ENCODE measurements around the gene FCHSD2. TPM values are rescaled to one million over a fixed set of nuclear protein-coding genes. Genes with fewer than 3 reads are reported as not detected.
"Not testable (repeated sequence)": the region's sequence is repeated elsewhere in the genome, so short reads cannot be mapped to it uniquely, and the experiment has no call there.

Gene FCHSD2
- total RNA-seq, 1 experiment from 2014 or later = 5.7 TPM

- Histone ChIP-seq H3K4me3 (no peak overlapping the region), H3K4me1 (replicated peaks) (no peaks in the 10 kb centered on the region), H3K9me3 (replicated peaks) (no peaks in the 10 kb centered on the region), H3K27ac (no peak overlapping the region), H3K36me3 (no peaks in the 10 kb centered on the region), H3K27me3 (replicated peaks) (no peaks in the 10 kb centered on the region)
- DNase-seq (ENCODE audit: low read depth in 1 of 2, low spot score in 2 of 2) = no peak
These were observed 214.7 kb downstream of the FCHSD2 start for GRCh38 chr11:72927380-72927779.

GRCh38 chr11:72926076-72926475, 216.0 kb downstream of the FCHSD2 start:
- Histone ChIP-seq H3K9me3 (replicated peaks) (no peaks in the 10 kb centered on the region), H3K27me3 (replicated peaks) (no peaks in the 10 kb centered on the region), H3K4me3 (no peak overlapping the region), H3K36me3 (peaks cover 3% of the 10 kb centered on the region; the same call in 1 of the 2 replicates), H3K4me1 (replicated peaks) (no peaks in the 10 kb centered on the region), H3K27ac (no peak overlapping the region)
- DNase-seq (ENCODE audit: low read depth in 1 of 2, low spot score in 2 of 2) = no peak

GRCh38 chr11:72925656-72926055, 216.5 kb downstream of the FCHSD2 start:
- Histone ChIP-seq H3K4me1 (replicated peaks) (no peaks in the 10 kb centered on the region), H3K27ac (no peak overlapping the region), H3K27me3 (replicated peaks) (no peaks in the 10 kb centered on the region), H3K4me3 (no peak overlapping the region), H3K36me3 (peaks cover 3% of the 10 kb centered on the region; the same call in 1 of the 2 replicates), H3K9me3 (replicated peaks) (no peaks in the 10 kb centered on the region)
- DNase-seq (ENCODE audit: low read depth in 1 of 2, low spot score in 2 of 2) = no peak

GRCh38 chr11:72924568-72925190, 217.4 kb downstream of the FCHSD2 start:
- no peaks in the 10 kb centered on the region for H3K27me3 ChIP-seq (replicated peaks)
- peak in 1 of 2 experiments; percentile 4 for DNase-seq (ENCODE audit: low read depth in 1 of 2, low spot score in 2 of 2)
- no peak overlapping the region for H3K27ac ChIP-seq
- H3K4me1 ChIP-seq (replicated peaks) = no peaks in the 10 kb centered on the region
- no peaks in the 10 kb centered on the region for H3K9me3 ChIP-seq (replicated peaks)
- H3K4me3 ChIP-seq = no peak overlapping the region
- H3K36me3 ChIP-seq = peaks cover 3% of the 10 kb centered on the region; the same call in 1 of the 2 replicates

- Histone ChIP-seq H3K27me3 (replicated peaks) (no peaks in the 10 kb centered on the region), H3K4me3 (no peak overlapping the region), H3K36me3 (peaks cover 3% of the 10 kb centered on the region; the same call in 1 of the 2 replicates), H3K4me1 (replicated peaks) (no peaks in the 10 kb centered on the region), H3K27ac (no peak overlapping the region), H3K9me3 (replicated peaks) (no peaks in the 10 kb centered on the region)
- no peak for DNase-seq (ENCODE audit: low read depth in 1 of 2, low spot score in 2 of 2)
These were observed 220.9 kb downstream of the FCHSD2 start for GRCh38 chr11:72921028-72921716.

GRCh38 chr11:72920001-72920400, 222.1 kb downstream of the FCHSD2 start:
- Histone ChIP-seq H3K9me3 (replicated peaks) (no peaks in the 10 kb centered on the region), H3K4me3 (no peak overlapping the region), H3K36me3 (peaks cover 3% of the 10 kb centered on the region; the same call in 1 of the 2 replicates), H3K4me1 (replicated peaks) (no peaks in the 10 kb centered on the region), H3K27ac (no peak overlapping the region), H3K27me3 (replicated peaks) (no peaks in the 10 kb centered on the region)
- no peak for DNase-seq (ENCODE audit: low read depth in 1 of 2, low spot score in 2 of 2)

GRCh38 chr11:72918851-72919250, 223.3 kb downstream of the FCHSD2 start:
- no peaks in the 10 kb centered on the region for H3K27me3 ChIP-seq (replicated peaks)
- H3K36me3 ChIP-seq = peaks cover 3% of the 10 kb centered on the region; the same call in 1 of the 2 replicates
- no peaks in the 10 kb centered on the region for H3K9me3 ChIP-seq (replicated peaks)
- no peaks in the 10 kb centered on the region for H3K4me1 ChIP-seq (replicated peaks)
- no peak overlapping the region for H3K27ac ChIP-seq
- no peak overlapping the region for H3K4me3 ChIP-seq
- DNase-seq (ENCODE audit: low read depth in 1 of 2, low spot score in 2 of 2) = no peak

- Histone ChIP-seq H3K4me3 (no peak overlapping the region), H3K4me1 (replicated peaks) (no peaks in the 10 kb centered on the region), H3K27me3 (replicated peaks) (no peaks in the 10 kb centered on the region), H3K27ac (no peak overlapping the region), H3K9me3 (replicated peaks) (0 out of 2 replicates have a peak, but pooled peaks cover 3% of the 10 kb centered on the region), H3K36me3 (no peaks in the 10 kb centered on the region)
- no peak for DNase-seq (ENCODE audit: low read depth in 1 of 2, low spot score in 2 of 2)
These were observed 229.9 kb downstream of the FCHSD2 start for GRCh38 chr11:72912253-72912652.

- H3K27ac ChIP-seq; DNase-seq (ENCODE audit: low read depth in 1 of 2, low spot score in 2 of 2); H3K4me3 ChIP-seq; H3K4me1 ChIP-seq (replicated peaks); H3K27me3 ChIP-seq (replicated peaks); H3K9me3 ChIP-seq (replicated peaks); H3K36me3 ChIP-seq: not testable (repeated sequence)
These were observed 232.3 kb downstream of the FCHSD2 start for GRCh38 chr11:72909558-72910388.

GRCh38 chr11:72908032-72908676, 234.0 kb downstream of the FCHSD2 start:
- H3K4me3 ChIP-seq = no peak overlapping the region
- H3K9me3 ChIP-seq (replicated peaks) = 0 out of 2 replicates have a peak, but pooled peaks cover 3% of the 10 kb centered on the region
- no peaks in the 10 kb centered on the region for H3K36me3 ChIP-seq
- no peaks in the 10 kb centered on the region for H3K4me1 ChIP-seq (replicated peaks)
- no peak overlapping the region for H3K27ac ChIP-seq
- no peak for DNase-seq (ENCODE audit: low read depth in 1 of 2, low spot score in 2 of 2)
- no peaks in the 10 kb centered on the region for H3K27me3 ChIP-seq (replicated peaks)

- Histone ChIP-seq H3K27me3 (replicated peaks) (no peaks in the 10 kb centered on the region), H3K4me3 (no peak overlapping the region), H3K36me3 (no peaks in the 10 kb centered on the region), H3K4me1 (replicated peaks) (no peaks in the 10 kb centered on the region), H3K9me3 (replicated peaks) (no peaks in the 10 kb centered on the region), H3K27ac (no peak overlapping the region)
- no peak for DNase-seq (ENCODE audit: low read depth in 1 of 2, low spot score in 2 of 2)
These were observed 238.1 kb downstream of the FCHSD2 start for GRCh38 chr11:72904016-72904415.

GRCh38 chr11:72901374-72901773, 240.7 kb downstream of the FCHSD2 start:
- no peaks in the 10 kb centered on the region for H3K27me3 ChIP-seq (replicated peaks)
- no peak for DNase-seq (ENCODE audit: low read depth in 1 of 2, low spot score in 2 of 2)
- no peaks in the 10 kb centered on the region for H3K9me3 ChIP-seq (replicated peaks)
- no peak overlapping the region for H3K27ac ChIP-seq
- no peak overlapping the region for H3K4me3 ChIP-seq
- no peaks in the 10 kb centered on the region for H3K4me1 ChIP-seq (replicated peaks)
- no peaks in the 10 kb centered on the region for H3K36me3 ChIP-seq

- Histone ChIP-seq H3K4me3 (no peak overlapping the region), H3K9me3 (replicated peaks) (no peaks in the 10 kb centered on the region), H3K36me3 (no peaks in the 10 kb centered on the region), H3K27me3 (replicated peaks) (no peaks in the 10 kb centered on the region), H3K4me1 (replicated peaks) (no peaks in the 10 kb centered on the region), H3K27ac (no peak overlapping the region)
- DNase-seq (ENCODE audit: low read depth in 1 of 2, low spot score in 2 of 2) = no peak
These were observed 242.1 kb downstream of the FCHSD2 start for GRCh38 chr11:72900013-72900412.

All from SJSA1 (cell line).